ENCODE measurements around the gene DRC3. TPM values are rescaled to one million over a fixed set of nuclear protein-coding genes. Genes with fewer than 3 reads are reported as not detected.

DRC3 gene
- total RNA-seq, 4 donors from 2014 or later = 1.1 to 3.5 (median 1.7) TPM

DNA sequence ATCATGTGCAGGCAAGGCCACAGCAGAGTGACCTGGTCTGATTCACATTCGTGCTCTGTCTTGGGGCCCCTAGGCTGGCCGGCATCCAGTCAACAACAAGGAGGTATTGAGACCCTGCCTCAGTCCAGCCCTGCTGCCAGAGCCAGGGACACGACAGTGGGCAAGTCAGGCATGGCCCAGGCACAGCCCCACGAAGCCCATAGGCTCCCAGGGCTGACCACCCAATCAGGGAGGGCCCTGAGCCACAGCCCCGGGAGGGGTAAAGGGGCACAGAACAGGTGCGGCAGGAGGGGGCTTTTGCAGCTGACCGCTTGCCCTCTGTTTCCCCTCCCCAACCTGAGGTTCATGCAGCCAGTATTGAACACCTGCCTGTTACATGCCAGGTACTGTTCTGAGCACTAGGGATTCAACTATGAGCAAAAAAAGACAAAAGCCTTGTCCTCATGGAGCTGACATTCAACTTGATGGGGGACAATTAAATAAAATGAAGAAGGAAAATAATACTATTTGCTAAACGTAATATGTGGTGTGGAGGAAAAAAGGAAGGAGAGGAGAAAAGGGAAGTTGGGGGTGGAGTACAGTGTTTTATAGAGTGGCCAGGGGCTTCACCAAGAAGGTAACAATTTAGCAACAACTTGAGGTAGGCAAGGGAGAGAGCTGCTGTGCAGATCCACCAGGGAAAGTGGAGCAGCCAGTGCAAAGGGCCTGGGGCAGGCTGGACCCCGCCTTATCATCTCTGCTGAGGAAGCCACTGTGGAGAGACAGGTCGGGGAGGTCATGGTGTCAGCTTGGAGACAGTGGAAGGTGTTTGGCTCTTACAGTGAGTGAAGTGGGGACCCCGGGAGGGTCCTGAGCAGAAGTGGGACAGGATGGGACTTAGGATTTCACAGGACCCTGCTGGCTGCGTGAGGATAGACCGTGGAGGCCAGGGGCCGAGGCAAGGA, 6.1 kb downstream of the DRC3 start:
- H3K27ac ChIP-seq = no peak overlapping the region
- no peak overlapping the region for H3K4me3 ChIP-seq
- no peaks in the 10 kb centered on the region for H3K4me1 ChIP-seq
- no peaks in the 10 kb centered on the region for H3K27me3 ChIP-seq
- no peaks in the 10 kb centered on the region for H3K9me3 ChIP-seq
- ATAC-seq = no peak
- no peak for TF ChIP-seq EP300 (IDR thresholded peaks at IDR 0.05)
- no peak for TF ChIP-seq POLR2AphosphoS5 (IDR thresholded peaks at IDR 0.05)
- TF ChIP-seq CTCF (IDR thresholded peaks at IDR 0.05) = no peak
- TF ChIP-seq POLR2A (IDR thresholded peaks at IDR 0.05) = no peak
- no peaks in the 10 kb centered on the region for H3K36me3 ChIP-seq
- 92% methylated on average over 2 to 8 of the region's 14 CpGs for WGBS, 2 donors (ENCODE audit: low coverage in 1 of 2)

GRCh38 chr17:17979778-17980177, 7.1 kb downstream of the DRC3 start:
- no peaks in the 10 kb centered on the region for H3K4me1 ChIP-seq
- H3K36me3 ChIP-seq = peaks cover 0 to 1% of the 10 kb centered on the region in 2 donors
- 100% methylated on average over 1 of the region's 3 CpGs; no CpG with 5 or more reads in 1 of the 2 donors for WGBS, 2 donors (ENCODE audit: low coverage in 1 of 2)
- H3K4me3 ChIP-seq = no peak overlapping the region
- ATAC-seq = no peak
- no peaks in the 10 kb centered on the region for H3K9me3 ChIP-seq
- H3K27me3 ChIP-seq = no peaks in the 10 kb centered on the region
- TF ChIP-seq POLR2A (IDR thresholded peaks at IDR 0.05) = no peak
- no peak for TF ChIP-seq CTCF (IDR thresholded peaks at IDR 0.05)
- no peak for TF ChIP-seq EP300 (IDR thresholded peaks at IDR 0.05)
- no peak for TF ChIP-seq POLR2AphosphoS5 (IDR thresholded peaks at IDR 0.05)
- no peak overlapping the region for H3K27ac ChIP-seq

DNA sequence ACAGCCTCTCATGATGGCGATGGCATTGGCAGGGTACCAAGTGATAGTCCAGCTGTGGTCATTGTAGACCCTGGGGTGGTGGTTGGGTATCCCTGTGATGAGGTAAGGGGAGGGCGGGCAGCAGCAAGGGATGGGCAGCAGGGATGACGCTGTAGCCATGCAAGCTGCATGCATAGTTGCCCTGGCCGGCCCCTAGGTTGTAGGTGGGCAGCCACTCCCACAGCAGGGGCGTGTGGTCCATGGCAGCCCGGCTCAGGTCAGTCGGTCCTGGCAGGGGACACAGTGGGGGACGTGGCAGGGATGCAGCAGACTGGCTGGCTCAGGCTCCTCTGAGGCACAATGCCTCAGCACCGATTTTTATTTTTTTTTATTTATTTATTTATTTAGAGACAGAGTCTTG, 8.7 kb downstream of the DRC3 start:
- Histone ChIP-seq H3K4me1 (no peaks in the 10 kb centered on the region), H3K36me3 (peaks cover 0 to 7% of the 10 kb centered on the region in 2 donors), H3K27ac (no peak overlapping the region), H3K9me3 (no peaks in the 10 kb centered on the region), H3K27me3 (no peaks in the 10 kb centered on the region), H3K4me3 (no peak overlapping the region)
- 62 to 86% methylated on average over 2 to 6 of the region's 9 CpGs for WGBS, 2 donors (ENCODE audit: low coverage in 1 of 2)
- TF ChIP-seq CTCF (IDR thresholded peaks at IDR 0.05) = no peak
- no peak for TF ChIP-seq POLR2AphosphoS5 (IDR thresholded peaks at IDR 0.05)
- TF ChIP-seq POLR2A (IDR thresholded peaks at IDR 0.05) = no peak
- no peak for TF ChIP-seq EP300 (IDR thresholded peaks at IDR 0.05)
- no peak for ATAC-seq

DNA sequence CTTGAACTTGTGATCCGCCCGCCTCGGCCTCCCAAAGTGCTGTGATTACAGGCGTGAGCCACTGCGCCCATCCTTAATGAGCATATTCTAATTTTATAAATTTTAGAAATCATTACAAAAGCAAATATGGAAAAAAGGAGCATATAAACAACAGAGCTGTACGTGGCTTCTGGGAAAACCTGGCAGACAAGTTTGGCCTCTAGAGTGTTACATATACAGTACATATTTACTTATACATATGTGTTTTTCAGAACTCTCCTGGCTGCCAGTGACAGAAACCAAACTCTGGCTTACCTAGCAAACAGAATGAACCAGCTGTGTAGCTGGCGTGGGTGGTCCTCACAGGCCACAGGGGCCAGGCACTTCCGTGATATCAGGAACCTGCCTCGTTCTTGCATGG, 10.1 kb downstream of the DRC3 start:
- no peaks in the 10 kb centered on the region for H3K9me3 ChIP-seq
- no peak overlapping the region for H3K27ac ChIP-seq
- H3K4me3 ChIP-seq = no peak overlapping the region
- no peaks in the 10 kb centered on the region for H3K27me3 ChIP-seq
- H3K4me1 ChIP-seq = no peaks in the 10 kb centered on the region
- WGBS, 2 donors (ENCODE audit: low coverage in 1 of 2) = 88 to 91% methylated on average over 8 to 9 of the region's 9 CpGs
- TF ChIP-seq POLR2A (IDR thresholded peaks at IDR 0.05) = no peak
- TF ChIP-seq CTCF (IDR thresholded peaks at IDR 0.05) = no peak
- no peak for TF ChIP-seq POLR2AphosphoS5 (IDR thresholded peaks at IDR 0.05)
- TF ChIP-seq EP300 (IDR thresholded peaks at IDR 0.05) = no peak
- peaks cover 0 to 8% of the 10 kb centered on the region in 2 donors for H3K36me3 ChIP-seq
- ATAC-seq = no peak

DNA sequence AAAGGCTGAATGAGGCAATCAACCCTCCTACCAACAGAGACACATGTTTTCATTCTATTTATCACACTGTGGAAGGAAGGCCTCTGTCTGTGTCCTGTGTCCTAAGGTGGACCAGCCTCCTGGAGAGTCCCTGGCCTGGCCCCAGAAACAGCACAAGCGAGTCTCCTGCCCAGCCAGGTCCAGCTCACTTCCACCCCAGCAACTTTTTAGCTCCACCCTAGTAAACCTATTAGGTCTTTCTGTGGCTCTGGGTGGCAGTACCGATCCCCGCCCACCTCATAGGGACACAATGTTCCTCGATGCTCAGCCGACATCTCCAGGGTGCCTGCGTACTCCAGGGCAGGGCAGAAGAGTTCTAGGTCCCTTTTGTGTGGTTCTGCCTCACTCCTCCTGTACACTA, 10.7 kb downstream of the DRC3 start:
- no peak for ATAC-seq
- H3K9me3 ChIP-seq = no peaks in the 10 kb centered on the region
- H3K27ac ChIP-seq = no peak overlapping the region
- no peak for TF ChIP-seq POLR2AphosphoS5 (IDR thresholded peaks at IDR 0.05)
- TF ChIP-seq EP300 (IDR thresholded peaks at IDR 0.05) = no peak
- TF ChIP-seq POLR2A (IDR thresholded peaks at IDR 0.05) = no peak
- TF ChIP-seq CTCF (IDR thresholded peaks at IDR 0.05) = no peak
- no peaks in the 10 kb centered on the region for H3K4me1 ChIP-seq
- peaks cover 0 to 14% of the 10 kb centered on the region in 2 donors for H3K36me3 ChIP-seq
- H3K27me3 ChIP-seq = no peaks in the 10 kb centered on the region
- H3K4me3 ChIP-seq = no peak overlapping the region
- 71 to 82% methylated on average over 6 of the region's 6 CpGs for WGBS, 2 donors (ENCODE audit: low coverage in 1 of 2)

All from gastroesophageal sphincter (tissue), 4 donors.